ENCODE data around the gene HSD3B7. TPM values are rescaled to one million over a fixed set of nuclear protein-coding genes. Genes with fewer than 3 reads are reported as not detected.
"Not testable (repeated sequence)": the region's sequence is repeated elsewhere in the genome, so short reads cannot be mapped to it uniquely, and the experiment has no call there.

The HSD3B7 gene
- polyA plus RNA-seq, 1 donor (not counting 4 experiments of a cell fraction or from before 2014, with no cell fraction given), result 2.0 TPM

- Histone ChIP-seq H4K20me1 (ENCODE audit: control insufficient read depth, extremely low read depth, insufficient read depth, low read length) (no peaks in the 10 kb centered on the region), H2AFZ (ENCODE audit: control insufficient read depth, low read length) (no peak within 1 kb of the TSS), H3K79me2 (ENCODE audit: control insufficient read depth, insufficient read depth, low read length) (no peaks in the 10 kb centered on the region), H3K4me1 (ENCODE audit: control insufficient read depth, extremely low read depth, insufficient read depth, low read length) (peaks cover 3% of the 10 kb centered on the region), H3K4me2 (ENCODE audit: control insufficient read depth, extremely low read depth, insufficient read depth, low read depth, low read length) (no peak within 1 kb of the TSS), H3K9ac (ENCODE audit: control insufficient read depth, extremely low read depth, insufficient read depth, low read length) (no peak within 1 kb of the TSS), H3K36me3 (ENCODE audit: control insufficient read depth in 2 of 2, extremely low read depth in 1 of 2, insufficient read depth in 2 of 2, low read length in 2 of 2) (no peaks in the 10 kb centered on the region), H3K27me3 (ENCODE audit: control insufficient read depth, extremely low read depth, insufficient read depth, low read length) (peaks cover 28% of the 10 kb centered on the region), H3K9me1 (ENCODE audit: control insufficient read depth, extremely low read depth, insufficient read depth, low read length) (no peaks in the 10 kb centered on the region), H3K9me3 (ENCODE audit: control insufficient read depth, low read depth, low read length) (no peaks in the 10 kb centered on the region), H3K27ac (ENCODE audit: control insufficient read depth, insufficient read depth, low read length) (no peak within 1 kb of the TSS), H3K4me3 (ENCODE audit: control insufficient read depth in 2 of 3, extremely low read depth in 1 of 3, insufficient read depth in 2 of 3, low read depth in 1 of 3, low read length in 3 of 3) (no peak within 1 kb of the TSS)
- dilution Hi-C loops (cut with MboI; ENCODE audit: extremely low pct_ligation_motif_present, low sequenced_read_pairs), result no loop called here
- FAIRE-seq, result no peak
- no peak for DNase-seq (ENCODE audit: low read depth, low spot score)
- TF ChIP-seq EZH2 (IDR thresholded peaks at IDR 0.05; ENCODE audit: low read length) (peak; percentile 68), CTCF (optimal IDR thresholded peaks at IDR 0.05 in 1 of 3, IDR thresholded peaks at IDR 0.05 in 1 of 3, conservative IDR thresholded peaks at IDR 0.05 in 1 of 3; ENCODE audit: extremely low read depth in 1 of 3, insufficient read depth in 2 of 3, low read length in 3 of 3) (no peak)
These were observed 25.7 kb downstream of the HSD3B7 start, which contains the start of gene STX1B for GRCh38 chr16:31010585-31011325. Gene STX1B, minus strand, starts transcription at chr16:31010638. Its CDS starts 242 bp downstream, at chr16:31010396.

- H4K20me1 ChIP-seq (ENCODE audit: control insufficient read depth, extremely low read depth, insufficient read depth, low read length); H3K4me1 ChIP-seq (ENCODE audit: control insufficient read depth, extremely low read depth, insufficient read depth, low read length); H3K4me2 ChIP-seq (ENCODE audit: control insufficient read depth, extremely low read depth, insufficient read depth, low read depth, low read length); H3K9me1 ChIP-seq (ENCODE audit: control insufficient read depth, extremely low read depth, insufficient read depth, low read length); H3K9me3 ChIP-seq (ENCODE audit: control insufficient read depth, low read depth, low read length); H3K4me3 ChIP-seq (ENCODE audit: control insufficient read depth in 2 of 3, extremely low read depth in 1 of 3, insufficient read depth in 2 of 3, low read depth in 1 of 3, low read length in 3 of 3); DNase-seq (ENCODE audit: low read depth, low spot score); H3K9ac ChIP-seq (ENCODE audit: control insufficient read depth, extremely low read depth, insufficient read depth, low read length); H3K79me2 ChIP-seq (ENCODE audit: control insufficient read depth, insufficient read depth, low read length); H2AFZ ChIP-seq (ENCODE audit: control insufficient read depth, low read length); FAIRE-seq; H3K27ac ChIP-seq (ENCODE audit: control insufficient read depth, insufficient read depth, low read length); dilution Hi-C loops (cut with MboI; ENCODE audit: extremely low pct_ligation_motif_present, low sequenced_read_pairs); H3K36me3 ChIP-seq (ENCODE audit: control insufficient read depth in 2 of 2, extremely low read depth in 1 of 2, insufficient read depth in 2 of 2, low read length in 2 of 2): not testable (repeated sequence)
- peaks cover 28% of the 10 kb centered on the region for H3K27me3 ChIP-seq (ENCODE audit: control insufficient read depth, extremely low read depth, insufficient read depth, low read length)
These were observed 26.8 kb downstream of the HSD3B7 start for GRCh38 chr16:31011815-31012214.

GRCh38 chr16:31013292-31013691 lies 28.3 kb downstream of the HSD3B7 start:
- DNase-seq (ENCODE audit: low read depth, low spot score); FAIRE-seq; H3K9me3 ChIP-seq (ENCODE audit: control insufficient read depth, low read depth, low read length); H3K79me2 ChIP-seq (ENCODE audit: control insufficient read depth, insufficient read depth, low read length); H3K9me1 ChIP-seq (ENCODE audit: control insufficient read depth, extremely low read depth, insufficient read depth, low read length); H3K4me2 ChIP-seq (ENCODE audit: control insufficient read depth, extremely low read depth, insufficient read depth, low read depth, low read length); dilution Hi-C loops (cut with MboI; ENCODE audit: extremely low pct_ligation_motif_present, low sequenced_read_pairs); H4K20me1 ChIP-seq (ENCODE audit: control insufficient read depth, extremely low read depth, insufficient read depth, low read length); H3K4me3 ChIP-seq (ENCODE audit: control insufficient read depth in 2 of 3, extremely low read depth in 1 of 3, insufficient read depth in 2 of 3, low read depth in 1 of 3, low read length in 3 of 3); H3K36me3 ChIP-seq (ENCODE audit: control insufficient read depth in 2 of 2, extremely low read depth in 1 of 2, insufficient read depth in 2 of 2, low read length in 2 of 2); H3K4me1 ChIP-seq (ENCODE audit: control insufficient read depth, extremely low read depth, insufficient read depth, low read length); H3K27ac ChIP-seq (ENCODE audit: control insufficient read depth, insufficient read depth, low read length); H3K9ac ChIP-seq (ENCODE audit: control insufficient read depth, extremely low read depth, insufficient read depth, low read length); H2AFZ ChIP-seq (ENCODE audit: control insufficient read depth, low read length): not testable (repeated sequence)
- peaks cover 28% of the 10 kb centered on the region for H3K27me3 ChIP-seq (ENCODE audit: control insufficient read depth, extremely low read depth, insufficient read depth, low read length)
